Measurements from ENCODE around the gene CITED4. TPM values are rescaled to one million over a fixed set of nuclear protein-coding genes. Genes with fewer than 3 reads are reported as not detected.

The CITED4 gene
- polyA plus RNA-seq, 1 of the 3 experiments (the other 2 are of a cell fraction) = 10.1 TPM

DNA sequence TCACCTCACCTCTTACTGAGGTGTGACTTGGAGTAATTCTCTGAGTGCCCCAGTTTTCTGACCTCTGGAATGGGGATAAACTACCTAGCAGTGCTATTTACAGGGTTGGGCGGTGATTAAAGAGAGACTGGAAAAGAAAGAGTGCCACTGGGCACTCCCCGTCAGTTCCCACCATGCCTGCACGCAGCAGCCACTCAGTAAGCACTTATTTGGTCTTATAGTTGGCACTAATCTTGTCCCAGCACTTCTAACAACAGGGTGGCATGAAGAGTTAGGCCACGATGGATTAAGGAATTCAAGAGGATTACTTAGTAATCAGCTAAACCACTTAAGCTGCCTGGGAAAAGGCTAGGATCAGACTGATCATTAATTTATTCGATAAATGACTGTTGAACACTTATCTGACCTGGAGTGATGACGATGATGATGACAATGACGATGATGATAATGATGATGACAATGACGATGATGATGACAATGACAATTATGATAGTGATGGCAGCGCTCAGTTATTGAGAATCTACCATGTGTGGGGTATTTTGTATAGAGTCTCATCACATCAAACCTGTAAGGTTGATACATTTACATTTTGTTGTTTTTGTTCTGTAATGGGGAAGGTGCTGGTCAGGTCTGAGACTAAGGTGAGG lies 5.4 kb downstream of the CITED4 start:
- H3K4me2 ChIP-seq = no peak overlapping the region
- ChIA-PET POLR2A (no interaction called here), CTCF (interaction anchor here (1.6 to 17.4 kb wide), 3 partner anchors 75 to 95 kb away, joined by 4 to 339 read pairs (median 6); no protein-coding TSS in a partner anchor)
- H3K79me2 ChIP-seq (ENCODE audit: insufficient read depth) = no peaks in the 10 kb centered on the region
- H3K9ac ChIP-seq = no peak overlapping the region
- H3K4me3 ChIP-seq (ENCODE audit: low read depth in 2 of 2, low read length in 1 of 2) = no peak overlapping the region
- no peak overlapping the region for H3K27ac ChIP-seq (ENCODE audit: low read depth in 2 of 2, low read length in 1 of 2)
- no peak for DNase-seq
- no peaks in the 10 kb centered on the region for H3K36me3 ChIP-seq (replicated peaks in 1 of 2; ENCODE audit: control insufficient read depth in 1 of 2, insufficient read depth in 2 of 2, low read length in 1 of 2)
- no peak overlapping the region for H2AFZ ChIP-seq (ENCODE audit: low read depth)
- H4K20me1 ChIP-seq (ENCODE audit: insufficient read depth) = no peaks in the 10 kb centered on the region
- H3K4me1 ChIP-seq (ENCODE audit: control insufficient read depth in 1 of 2, insufficient read depth in 2 of 2, low read depth in 1 of 2, low read length in 1 of 2) = peaks cover 0 to 5% of the 10 kb centered on the region in 2 experiments; a peak in 1 of 4 replicates
- H3K9me2 ChIP-seq = no peaks in the 10 kb centered on the region
- H3K27me3 ChIP-seq (ENCODE audit: insufficient read depth) = no peaks in the 10 kb centered on the region
- WGBS (ENCODE audit: low lambda C conversion rate) = 92% methylated on average over 9 of the region's 9 CpGs
- peaks cover 3% of the 10 kb centered on the region for H3F3A ChIP-seq (replicated peaks; ENCODE audit: insufficient read depth)
- TF ChIP-seq JUND (IDR thresholded peaks at IDR 0.05) (no peak), FOXJ3 (CRISPR knock-in tag; IDR thresholded peaks at IDR 0.05) (no peak), FOSL2 (IDR thresholded peaks at IDR 0.05; ENCODE audit: borderline replicate concordance, low read depth) (no peak), TAF1 (IDR thresholded peaks at IDR 0.05; ENCODE audit: borderline replicate concordance, low read depth, low read length) (no peak), TCF12 (IDR thresholded peaks at IDR 0.05) (no peak), SMC3 (IDR thresholded peaks at IDR 0.05; ENCODE audit: low read depth, low read length) (no peak), GABPA (IDR thresholded peaks at IDR 0.05; ENCODE audit: low read depth) (no peak), GATA2 (CRISPR knock-in tag; IDR thresholded peaks at IDR 0.05) (no peak), RXRA (IDR thresholded peaks at IDR 0.05; ENCODE audit: borderline replicate concordance, low read depth) (no peak)
- TF ChIP-seq, protein P1, sequence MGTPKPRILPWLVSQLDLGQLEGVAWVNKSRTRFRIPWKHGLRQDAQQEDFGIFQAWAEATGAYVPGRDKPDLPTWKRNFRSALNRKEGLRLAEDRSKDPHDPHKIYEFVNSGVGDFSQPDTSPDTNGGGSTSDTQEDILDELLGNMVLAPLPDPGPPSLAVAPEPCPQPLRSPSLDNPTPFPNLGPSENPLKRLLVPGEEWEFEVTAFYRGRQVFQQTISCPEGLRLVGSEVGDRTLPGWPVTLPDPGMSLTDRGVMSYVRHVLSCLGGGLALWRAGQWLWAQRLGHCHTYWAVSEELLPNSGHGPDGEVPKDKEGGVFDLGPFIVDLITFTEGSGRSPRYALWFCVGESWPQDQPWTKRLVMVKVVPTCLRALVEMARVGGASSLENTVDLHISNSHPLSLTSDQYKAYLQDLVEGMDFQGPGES (IDR thresholded peaks at IDR 0.05; ENCODE audit: low read depth, low read length) = no peak
- H3K9me3 ChIP-seq = no peaks in the 10 kb centered on the region

DNA sequence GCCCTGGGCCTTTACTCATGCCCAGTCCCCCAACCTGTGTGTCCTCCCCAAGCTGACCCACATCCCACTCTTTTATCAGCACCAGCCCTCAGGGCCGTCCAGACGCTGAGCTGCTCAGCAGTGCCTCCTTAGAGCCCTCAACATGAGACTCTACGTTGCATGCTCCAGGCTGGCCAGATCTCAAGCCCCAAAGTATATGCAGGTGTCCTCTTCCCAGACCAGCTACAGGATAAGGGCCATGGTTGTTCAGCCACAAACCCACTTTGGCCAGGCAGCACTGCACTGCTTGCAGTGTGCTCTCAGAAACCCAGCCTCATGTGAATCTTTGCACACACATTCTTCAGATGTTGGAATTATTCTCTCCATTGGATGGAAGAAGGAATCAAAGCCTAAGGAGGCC lies 6.0 kb downstream of the CITED4 start:
- Histone ChIP-seq H3K27ac (ENCODE audit: low read depth in 2 of 2, low read length in 1 of 2) (no peak overlapping the region), H3K9me3 (no peaks in the 10 kb centered on the region), H3K4me1 (ENCODE audit: control insufficient read depth in 1 of 2, insufficient read depth in 2 of 2, low read depth in 1 of 2, low read length in 1 of 2) (peaks cover 0 to 3% of the 10 kb centered on the region in 2 experiments; a peak in 1 of 4 replicates), H3F3A (replicated peaks; ENCODE audit: insufficient read depth) (peaks cover 3% of the 10 kb centered on the region), H3K9me2 (no peaks in the 10 kb centered on the region), H3K4me2 (no peak overlapping the region), H3K27me3 (ENCODE audit: insufficient read depth) (no peaks in the 10 kb centered on the region), H3K4me3 (ENCODE audit: low read depth in 2 of 2, low read length in 1 of 2) (no peak overlapping the region), H2AFZ (ENCODE audit: low read depth) (no peak overlapping the region), H3K79me2 (ENCODE audit: insufficient read depth) (no peaks in the 10 kb centered on the region), H4K20me1 (ENCODE audit: insufficient read depth) (no peaks in the 10 kb centered on the region), H3K9ac (no peak overlapping the region), H3K36me3 (replicated peaks in 1 of 2; ENCODE audit: control insufficient read depth in 1 of 2, insufficient read depth in 2 of 2, low read length in 1 of 2) (no peaks in the 10 kb centered on the region)
- 97% methylated on average over 3 of the region's 3 CpGs for WGBS (ENCODE audit: low lambda C conversion rate)
- no peak for DNase-seq
- CTCF ChIA-PET = interaction anchor here (1.0 to 17.4 kb wide), 5 partner anchors 26 to 178 kb away, joined by 3 to 339 read pairs (median 4); no protein-coding TSS in a partner anchor
- POLR2A ChIA-PET = no interaction called here
- TF ChIP-seq RAD21 (IDR thresholded peaks at IDR 0.05; ENCODE audit: low read length) (no peak), EP300 (IDR thresholded peaks at IDR 0.05; ENCODE audit: borderline replicate concordance in 1 of 2, low read depth in 1 of 2, low read length in 1 of 2) (no peak), MEF2A (IDR thresholded peaks at IDR 0.05; ENCODE audit: borderline replicate concordance, low read depth) (no peak), SMC3 (IDR thresholded peaks at IDR 0.05; ENCODE audit: low read depth, low read length) (no peak), TAF1 (IDR thresholded peaks at IDR 0.05; ENCODE audit: borderline replicate concordance, low read depth, low read length) (no peak), NFIC (IDR thresholded peaks at IDR 0.05; ENCODE audit: borderline replicate concordance) (no peak), CHD2 (IDR thresholded peaks at IDR 0.05; ENCODE audit: low read length, partially characterized antibody) (no peak), RXRA (IDR thresholded peaks at IDR 0.05; ENCODE audit: borderline replicate concordance, low read depth) (no peak), FOSL2 (IDR thresholded peaks at IDR 0.05; ENCODE audit: borderline replicate concordance, low read depth) (no peak)
- TF ChIP-seq, protein P2, sequence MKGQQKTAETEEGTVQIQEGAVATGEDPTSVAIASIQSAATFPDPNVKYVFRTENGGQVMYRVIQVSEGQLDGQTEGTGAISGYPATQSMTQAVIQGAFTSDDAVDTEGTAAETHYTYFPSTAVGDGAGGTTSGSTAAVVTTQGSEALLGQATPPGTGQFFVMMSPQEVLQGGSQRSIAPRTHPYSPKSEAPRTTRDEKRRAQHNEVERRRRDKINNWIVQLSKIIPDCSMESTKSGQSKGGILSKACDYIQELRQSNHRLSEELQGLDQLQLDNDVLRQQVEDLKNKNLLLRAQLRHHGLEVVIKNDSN (IDR thresholded peaks at IDR 0.05; ENCODE audit: borderline replicate concordance, low read depth) = no peak
- TF ChIP-seq, protein P3, sequence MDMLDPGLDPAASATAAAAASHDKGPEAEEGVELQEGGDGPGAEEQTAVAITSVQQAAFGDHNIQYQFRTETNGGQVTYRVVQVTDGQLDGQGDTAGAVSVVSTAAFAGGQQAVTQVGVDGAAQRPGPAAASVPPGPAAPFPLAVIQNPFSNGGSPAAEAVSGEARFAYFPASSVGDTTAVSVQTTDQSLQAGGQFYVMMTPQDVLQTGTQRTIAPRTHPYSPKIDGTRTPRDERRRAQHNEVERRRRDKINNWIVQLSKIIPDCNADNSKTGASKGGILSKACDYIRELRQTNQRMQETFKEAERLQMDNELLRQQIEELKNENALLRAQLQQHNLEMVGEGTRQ (IDR thresholded peaks at IDR 0.05; ENCODE audit: borderline replicate concordance, low read depth, low read length) = no peak
- TF ChIP-seq, protein P4, sequence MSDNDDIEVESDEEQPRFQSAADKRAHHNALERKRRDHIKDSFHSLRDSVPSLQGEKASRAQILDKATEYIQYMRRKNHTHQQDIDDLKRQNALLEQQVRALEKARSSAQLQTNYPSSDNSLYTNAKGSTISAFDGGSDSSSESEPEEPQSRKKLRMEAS (IDR thresholded peaks at IDR 0.05; ENCODE audit: low read depth) = no peak
- TF ChIP-seq, protein P5, sequence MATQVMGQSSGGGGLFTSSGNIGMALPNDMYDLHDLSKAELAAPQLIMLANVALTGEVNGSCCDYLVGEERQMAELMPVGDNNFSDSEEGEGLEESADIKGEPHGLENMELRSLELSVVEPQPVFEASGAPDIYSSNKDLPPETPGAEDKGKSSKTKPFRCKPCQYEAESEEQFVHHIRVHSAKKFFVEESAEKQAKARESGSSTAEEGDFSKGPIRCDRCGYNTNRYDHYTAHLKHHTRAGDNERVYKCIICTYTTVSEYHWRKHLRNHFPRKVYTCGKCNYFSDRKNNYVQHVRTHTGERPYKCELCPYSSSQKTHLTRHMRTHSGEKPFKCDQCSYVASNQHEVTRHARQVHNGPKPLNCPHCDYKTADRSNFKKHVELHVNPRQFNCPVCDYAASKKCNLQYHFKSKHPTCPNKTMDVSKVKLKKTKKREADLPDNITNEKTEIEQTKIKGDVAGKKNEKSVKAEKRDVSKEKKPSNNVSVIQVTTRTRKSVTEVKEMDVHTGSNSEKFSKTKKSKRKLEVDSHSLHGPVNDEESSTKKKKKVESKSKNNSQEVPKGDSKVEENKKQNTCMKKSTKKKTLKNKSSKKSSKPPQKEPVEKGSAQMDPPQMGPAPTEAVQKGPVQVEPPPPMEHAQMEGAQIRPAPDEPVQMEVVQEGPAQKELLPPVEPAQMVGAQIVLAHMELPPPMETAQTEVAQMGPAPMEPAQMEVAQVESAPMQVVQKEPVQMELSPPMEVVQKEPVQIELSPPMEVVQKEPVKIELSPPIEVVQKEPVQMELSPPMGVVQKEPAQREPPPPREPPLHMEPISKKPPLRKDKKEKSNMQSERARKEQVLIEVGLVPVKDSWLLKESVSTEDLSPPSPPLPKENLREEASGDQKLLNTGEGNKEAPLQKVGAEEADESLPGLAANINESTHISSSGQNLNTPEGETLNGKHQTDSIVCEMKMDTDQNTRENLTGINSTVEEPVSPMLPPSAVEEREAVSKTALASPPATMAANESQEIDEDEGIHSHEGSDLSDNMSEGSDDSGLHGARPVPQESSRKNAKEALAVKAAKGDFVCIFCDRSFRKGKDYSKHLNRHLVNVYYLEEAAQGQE (IDR thresholded peaks at IDR 0.05; ENCODE audit: low read depth, low read length) = no peak
